Subcutaneous adipose tissue (tissue), 4 donors: ENCODE data around the gene SNX6. TPM values are rescaled to one million over a fixed set of nuclear protein-coding genes. Genes with fewer than 3 reads are reported as not detected.

Experiments used
- total RNA-seq, 4 donors: library from RNA; depleted of rRNA; stranded (reverse); fragments of >200 nt; gene quantifications; one replicate each; pipeline ENCODE4 v1.1.0, GENCODE V29; 2016
- TF ChIP-seq, protein P1 (sequence below): fragments of 450-650 bp; IDR thresholded peaks from one replicate; pipeline ENCODE4 v1.5.1; 2016; ENCODE audit warnings: low read depth, mild to moderate bottlenecking, control low read depth, antibody characterized with exemption, moderate library complexity

The SNX6 gene
- total RNA-seq, 4 donors from 2014 or later, result 68.6 to 211 (median 156) TPM

DNA sequence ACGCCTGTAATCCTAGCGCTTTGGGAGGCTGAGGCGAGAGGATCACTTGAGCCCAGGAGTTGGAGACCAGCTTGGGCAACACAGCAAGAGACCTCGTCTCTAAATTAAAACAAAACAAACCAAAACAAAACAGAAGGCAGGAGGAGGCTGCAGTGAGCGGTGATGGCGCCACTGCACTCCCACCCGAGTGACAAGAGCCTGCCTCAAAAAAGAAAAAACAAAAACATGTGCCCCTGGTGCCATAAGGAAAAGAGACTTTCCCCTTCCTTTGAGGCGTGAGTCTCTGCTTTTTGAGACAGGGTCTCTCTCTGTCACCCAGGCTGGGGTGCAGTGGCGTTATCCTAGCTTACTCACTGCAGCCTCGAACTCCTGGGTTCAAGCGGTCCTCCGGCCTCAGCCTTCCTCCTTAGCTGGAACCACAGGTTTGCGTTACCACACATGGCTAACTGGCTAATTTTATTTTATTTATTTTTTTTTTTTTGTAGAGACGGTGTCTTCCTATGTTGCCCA is 81.4 kb downstream of the SNX6 start:
- TF ChIP-seq, protein P1, sequence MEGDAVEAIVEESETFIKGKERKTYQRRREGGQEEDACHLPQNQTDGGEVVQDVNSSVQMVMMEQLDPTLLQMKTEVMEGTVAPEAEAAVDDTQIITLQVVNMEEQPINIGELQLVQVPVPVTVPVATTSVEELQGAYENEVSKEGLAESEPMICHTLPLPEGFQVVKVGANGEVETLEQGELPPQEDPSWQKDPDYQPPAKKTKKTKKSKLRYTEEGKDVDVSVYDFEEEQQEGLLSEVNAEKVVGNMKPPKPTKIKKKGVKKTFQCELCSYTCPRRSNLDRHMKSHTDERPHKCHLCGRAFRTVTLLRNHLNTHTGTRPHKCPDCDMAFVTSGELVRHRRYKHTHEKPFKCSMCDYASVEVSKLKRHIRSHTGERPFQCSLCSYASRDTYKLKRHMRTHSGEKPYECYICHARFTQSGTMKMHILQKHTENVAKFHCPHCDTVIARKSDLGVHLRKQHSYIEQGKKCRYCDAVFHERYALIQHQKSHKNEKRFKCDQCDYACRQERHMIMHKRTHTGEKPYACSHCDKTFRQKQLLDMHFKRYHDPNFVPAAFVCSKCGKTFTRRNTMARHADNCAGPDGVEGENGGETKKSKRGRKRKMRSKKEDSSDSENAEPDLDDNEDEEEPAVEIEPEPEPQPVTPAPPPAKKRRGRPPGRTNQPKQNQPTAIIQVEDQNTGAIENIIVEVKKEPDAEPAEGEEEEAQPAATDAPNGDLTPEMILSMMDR, result no peak

DNA sequence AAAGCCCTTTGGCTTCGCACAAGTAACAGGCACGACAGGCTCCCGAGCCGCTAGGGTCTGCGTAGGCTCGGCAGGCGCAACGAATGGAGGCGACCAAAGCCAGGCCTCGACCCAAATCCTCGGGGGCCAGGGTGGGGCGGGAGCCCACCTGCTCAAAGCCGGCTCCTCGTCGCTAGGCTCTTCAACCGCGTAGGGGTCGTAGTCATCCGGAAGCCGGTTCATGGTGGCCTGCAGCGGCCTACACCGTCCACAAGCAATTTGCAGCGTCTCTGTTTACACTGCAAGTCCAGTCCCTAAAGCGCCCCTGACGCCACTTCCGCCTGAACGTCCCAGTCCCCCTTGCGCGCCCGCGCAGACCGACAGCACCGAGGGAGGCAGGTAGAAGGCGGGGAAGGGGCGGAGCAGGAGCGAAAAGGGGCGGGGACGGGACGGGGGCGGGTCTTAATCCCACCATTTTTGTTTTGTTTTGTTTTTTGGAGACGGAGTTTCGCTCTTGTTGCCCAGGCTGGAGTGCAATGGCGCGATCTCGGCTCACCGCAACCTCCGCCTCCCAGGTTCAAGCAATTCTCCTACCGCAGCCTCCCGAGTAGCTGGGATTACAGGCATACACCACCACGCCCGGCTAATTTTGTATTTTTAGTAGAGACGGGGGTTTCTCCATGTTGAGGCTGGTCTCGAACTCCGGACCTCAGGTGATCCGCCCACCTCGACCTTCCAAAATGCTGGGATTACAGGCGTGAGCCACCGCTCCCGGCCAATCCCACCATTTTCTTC is 90.4 kb downstream of the SNX6 start, which contains the start of gene EAPP:
Gene EAPP, minus strand, starts transcription at position 295 of the 774 bp plus-strand sequence. Its CDS starts 73 bp downstream, at position 222.
- TF ChIP-seq, protein P1, result no peak

DNA sequence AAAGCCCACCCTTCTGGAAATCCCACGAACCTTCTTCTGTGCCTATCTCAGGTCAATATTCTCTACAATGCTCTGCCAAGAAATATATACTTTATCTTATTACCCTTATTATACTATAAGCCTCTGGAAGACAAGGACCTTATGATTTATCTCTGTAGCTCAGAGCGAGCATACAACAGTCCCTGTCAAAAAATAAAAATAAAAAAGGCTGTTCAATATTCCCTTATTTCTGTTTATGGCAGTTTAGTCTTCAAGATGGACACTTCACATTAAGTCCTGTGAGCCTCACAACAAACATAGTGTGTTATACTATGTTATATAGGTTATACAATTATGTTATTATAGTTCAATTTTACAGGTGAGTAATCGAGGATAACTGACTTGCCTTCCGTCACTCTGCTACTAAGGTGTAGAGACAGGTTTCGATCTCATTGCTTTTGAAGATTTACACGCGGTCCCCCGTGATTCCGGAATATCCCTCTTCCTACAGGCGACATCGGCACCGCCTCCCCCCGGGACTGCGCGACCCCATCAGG is 91.0 kb downstream of the SNX6 start:
- TF ChIP-seq, protein P1, result no peak

DNA sequence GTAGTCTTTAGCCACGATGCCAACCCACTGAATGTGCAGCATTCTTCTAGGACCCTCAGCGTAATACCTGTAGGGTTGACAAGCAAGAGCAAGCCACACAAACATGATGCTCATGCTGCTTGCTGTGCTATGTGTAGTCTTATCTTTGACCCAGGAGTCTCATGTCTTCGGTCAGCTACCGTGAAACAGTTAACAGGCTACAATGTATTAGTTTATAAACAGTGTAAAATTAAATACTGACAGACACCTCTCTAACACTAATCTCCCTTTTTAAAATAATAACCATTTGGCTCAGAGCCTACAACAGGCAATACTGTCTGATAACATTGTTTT is 92.3 kb downstream of the SNX6 start:
- TF ChIP-seq, protein P1, result no peak

DNA sequence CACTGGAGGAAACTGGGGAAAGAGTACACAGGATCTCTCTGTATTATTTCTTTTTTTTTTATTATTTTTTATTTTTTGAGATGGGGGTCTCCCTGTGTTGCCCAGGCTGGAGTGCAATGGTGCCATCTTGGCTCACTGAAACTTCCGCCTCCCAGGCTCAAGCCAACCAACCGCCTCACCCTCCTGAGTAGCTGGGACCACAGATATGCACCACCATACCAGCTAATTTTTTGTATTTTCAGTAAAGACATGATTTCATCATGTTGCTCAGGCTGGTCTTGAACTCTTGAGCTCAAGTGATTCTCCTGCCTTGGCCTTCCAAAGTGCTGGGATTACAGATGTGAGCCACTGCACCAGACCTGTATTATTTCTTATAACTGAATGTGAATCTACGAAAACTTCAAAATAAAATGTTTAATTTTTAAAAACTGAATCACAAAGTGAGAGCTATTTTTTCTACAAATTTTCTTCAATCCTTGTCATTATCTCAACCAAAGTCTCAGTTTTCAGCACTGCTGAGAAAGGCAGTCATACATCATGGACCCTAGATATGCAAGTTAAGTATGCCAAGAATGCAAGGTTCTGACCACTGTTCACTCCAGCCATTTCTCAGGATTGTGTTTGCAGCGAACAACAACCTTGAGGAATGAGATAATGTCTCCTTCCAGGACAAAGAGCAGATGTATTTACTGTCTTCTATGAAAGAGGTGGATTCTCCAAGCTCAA is 92.8 kb downstream of the SNX6 start:
- TF ChIP-seq, protein P1, result no peak

DNA sequence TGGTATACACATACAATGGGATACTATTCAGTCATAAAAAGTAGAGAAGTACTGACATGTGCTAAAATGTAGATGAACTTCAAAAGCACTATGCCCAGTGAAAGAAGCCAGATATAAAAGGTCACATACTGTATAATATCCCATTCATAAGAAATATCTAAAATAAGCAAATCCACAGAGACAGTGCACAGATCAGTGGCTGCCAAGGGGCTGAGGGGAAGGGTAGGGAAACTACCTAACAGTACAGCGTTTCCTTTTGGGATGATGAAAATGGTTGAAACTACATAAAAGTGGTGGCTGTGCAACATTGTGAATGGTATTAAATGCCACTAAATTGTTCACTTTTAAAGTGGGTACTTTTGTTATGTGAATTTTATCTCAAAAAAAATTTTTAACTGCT is 102.4 kb downstream of the SNX6 start:
- TF ChIP-seq, protein P1, result no peak

DNA sequence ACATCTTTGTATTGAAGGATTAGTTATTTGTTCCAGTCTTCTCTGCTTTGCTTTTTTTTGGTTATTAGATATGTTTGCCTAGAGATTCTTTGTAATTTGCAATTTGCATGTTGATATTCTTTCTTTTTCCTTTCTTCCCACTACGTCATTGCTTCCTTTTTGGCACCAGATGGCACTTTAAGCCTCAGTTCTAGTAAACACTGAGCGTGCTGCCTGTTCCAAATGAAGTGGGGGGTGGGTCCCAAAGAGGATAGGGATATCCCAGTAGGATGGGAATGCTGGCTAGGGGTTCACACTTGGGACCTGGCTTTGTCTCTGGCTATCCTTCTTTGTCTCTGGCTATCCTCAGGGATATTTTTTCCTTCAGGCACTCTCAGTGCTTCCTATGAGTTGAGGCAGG is 107.5 kb downstream of the SNX6 start:
- TF ChIP-seq, protein P1, result no peak
